HepG2 (cell line): Measurements from ENCODE around the gene SLC6A9. TPM values are rescaled to one million over a fixed set of nuclear protein-coding genes. Genes with fewer than 3 reads are reported as not detected.
A peak's percentile ranks its signal among the peaks of the same experiment; 100 is the strongest.

Experiments used
- ATAD3A ChIP-seq: sonication (generic); formaldehyde crosslinking; IDR thresholded peaks from 2 replicates; pipeline ENCODE4 v1.4.0; 2020; ENCODE audit warnings: missing genetic modification reagents
- ATM ChIP-seq: fragments of 450-650 bp; IDR thresholded peaks from 2 replicates; pipeline ENCODE4 v1.7.1; 2017; ENCODE audit warnings: mild to moderate bottlenecking, borderline replicate concordance
- DPF2 ChIP-seq: sonication (generic); formaldehyde crosslinking; IDR thresholded peaks from 2 replicates; pipeline ENCODE4 v1.4.0; 2020; ENCODE audit warnings: mild to moderate bottlenecking, low read depth, missing genetic modification reagents, borderline replicate concordance
- HNRNPUL1 ChIP-seq: fragments of 200-400 bp; formaldehyde crosslinking; IDR thresholded peaks from 2 replicates; pipeline ENCODE4 v1.6.1; 2017; ENCODE audit warnings: low read depth, mild to moderate bottlenecking, low read length, moderate library complexity
- MED8 ChIP-seq: sonication (generic); formaldehyde crosslinking; IDR thresholded peaks from 2 replicates; pipeline ENCODE4 v1.8.1; 2023; ENCODE audit warnings: mild to moderate bottlenecking, missing genetic modification reagents; ENCODE audit not compliant: insufficient replicate concordance
- MNT ChIP-seq: fragments of 450-650 bp; IDR thresholded peaks from 2 replicates; pipeline ENCODE4 v1.6.1; 2016
- NFATC3 ChIP-seq: sonication (generic); formaldehyde crosslinking; IDR thresholded peaks from 2 replicates; pipeline ENCODE4 v1.5.1; 2020; ENCODE audit warnings: mild to moderate bottlenecking, missing genetic modification reagents
- SNAI1 ChIP-seq: sonication (generic); formaldehyde crosslinking; IDR thresholded peaks from 2 replicates; pipeline ENCODE4 v1.5.0; 2020; ENCODE audit warnings: mild to moderate bottlenecking, missing genetic modification reagents, borderline replicate concordance
- SNAPC5 ChIP-seq: sonication (generic); formaldehyde crosslinking; IDR thresholded peaks from 2 replicates; pipeline ENCODE4 v1.8.1; 2023; ENCODE audit warnings: mild to moderate bottlenecking, missing genetic modification reagents, borderline replicate concordance
- SP4 ChIP-seq: sonication (generic); formaldehyde crosslinking; IDR thresholded peaks from 2 replicates; pipeline ENCODE4 v1.8.1; 2023; ENCODE audit warnings: mild to moderate bottlenecking, missing genetic modification reagents
- YEATS4 ChIP-seq: sonication (generic); formaldehyde crosslinking; IDR thresholded peaks from 2 replicates; pipeline ENCODE4 v1.4.0; 2020; ENCODE audit warnings: missing genetic modification reagents, borderline replicate concordance
- ZNF205 ChIP-seq: IDR thresholded peaks from 2 replicates; pipeline ENCODE4 v1.6.1; 2018; ENCODE audit warnings: missing biosample characterization, missing genetic modification reagents
- ZNF264 ChIP-seq: sonication (generic); formaldehyde crosslinking; IDR thresholded peaks from 2 replicates; pipeline ENCODE4 v1.4.0; 2020; ENCODE audit warnings: missing genetic modification reagents
- ZNF276 ChIP-seq: sonication (generic); formaldehyde crosslinking; IDR thresholded peaks from 2 replicates; pipeline ENCODE4 v1.4.0; 2020; ENCODE audit warnings: mild to moderate bottlenecking, low read depth, missing genetic modification reagents
- ZNF281 ChIP-seq: sonication (generic); formaldehyde crosslinking; IDR thresholded peaks from 2 replicates; pipeline ENCODE4 v1.4.0; 2020; ENCODE audit warnings: missing genetic modification reagents, borderline replicate concordance
- ZNF335 ChIP-seq: sonication (generic); formaldehyde crosslinking; IDR thresholded peaks from 2 replicates; pipeline ENCODE4 v1.4.0; 2020; ENCODE audit warnings: missing genetic modification reagents
- ZNF33B ChIP-seq: sonication (generic); formaldehyde crosslinking; IDR thresholded peaks from 2 replicates; pipeline ENCODE4 v1.5.1; 2020; ENCODE audit warnings: mild to moderate bottlenecking, missing genetic modification reagents
- ZNF550 ChIP-seq: sonication (generic); formaldehyde crosslinking; IDR thresholded peaks from 2 replicates; pipeline ENCODE4 v1.4.0; 2020; ENCODE audit warnings: mild to moderate bottlenecking, missing genetic modification reagents, borderline replicate concordance
- polyA plus RNA-seq, 8 experiments: library from polyadenylated mRNA; depleted of rRNA in 3 of 8; stranded (reverse) in 7 of 8; unstranded in 1 of 8; fragments of >200 nt; fragmentation: Illumina TruSeq in 4 of 8; extraction: Trizol in 4 of 8; gene quantifications; 2 replicates each; pipeline versions ENCODE4 v1.2.1 to v1.2.3, GENCODE V29; 2011 to 2016; ENCODE audit warnings: low read depth in 4 of 8, missing spikeins in 1 of 8, mixed read lengths in 1 of 8; ENCODE audit not compliant: insufficient read depth in 1 of 8
- total RNA-seq, 5 experiments: library from RNA; depleted of rRNA; stranded (reverse); fragments of >200 nt; fragmentation: Illumina TruSeq; extraction: Trizol; gene quantifications; 2 replicates each; pipeline ENCODE4 v1.2.3, GENCODE V29; 2016; ENCODE audit warnings: low read depth in 1 of 5

The SLC6A9 gene
- total and polyA plus RNA-seq, 2 of the 13 experiments (the other 11 are each of a cell fraction or from before 2014, with no cell fraction given), result 8.5 to 9.9 TPM

GRCh38 chr1:43979261-43979527 is 52.1 kb downstream of the SLC6A9 start (continued):
- TF ChIP-seq ZNF33B (CRISPR knock-in tag), result no peak
- TF ChIP-seq ZNF276 (CRISPR knock-in tag), result no peak
- TF ChIP-seq SP4, result no peak
- TF ChIP-seq HNRNPUL1, result no peak
- TF ChIP-seq ZNF335 (CRISPR knock-in tag), result 0 out of 2 replicates have a peak, but pooled peaks have one; percentile 0
- TF ChIP-seq SNAI1 (CRISPR knock-in tag), result no peak
- peak; percentile 17 for TF ChIP-seq YEATS4
- no peak for TF ChIP-seq ZNF205 (CRISPR knock-in tag)
- no peak for TF ChIP-seq DPF2 (CRISPR knock-in tag)
- no peak for TF ChIP-seq ZNF550
- TF ChIP-seq MED8 (CRISPR knock-in tag), result no peak
- no peak for TF ChIP-seq NFATC3 (CRISPR knock-in tag)
- no peak for TF ChIP-seq ZNF264 (CRISPR knock-in tag)
- TF ChIP-seq ATAD3A, result no peak
- no peak for TF ChIP-seq MNT
- TF ChIP-seq ZNF281 (CRISPR knock-in tag), result no peak
- TF ChIP-seq ATM, result no peak
- TF ChIP-seq SNAPC5 (CRISPR knock-in tag), result no peak
